HG02798 (cell line): ENCODE data around the gene STPG3.

ENCODE experiments used
- ATAC-seq: cut with Tn5 transposase; IDR thresholded peaks from one replicate; pipeline ENCODE4 v1.9.1; 2021; ENCODE audit warnings: mild to moderate bottlenecking; ENCODE audit not compliant: unreplicated experiment, poor library complexity

STPG3 gene

GRCh38 chr9:137278061-137278701, 27.1 kb downstream of the STPG3 start:
- no peak for ATAC-seq

GRCh38 chr9:137278721-137279711, 27.9 kb downstream of the STPG3 start:
- no peak for ATAC-seq

- no peak for ATAC-seq
Observed at GRCh38 chr9:137279741-137280473, 28.8 kb downstream of the STPG3 start.

GRCh38 chr9:137280474-137281344, 29.6 kb downstream of the STPG3 start:
- no peak for ATAC-seq

- no peak for ATAC-seq
Observed at GRCh38 chr9:137281345-137282116, 30.4 kb downstream of the STPG3 start.

DNA sequence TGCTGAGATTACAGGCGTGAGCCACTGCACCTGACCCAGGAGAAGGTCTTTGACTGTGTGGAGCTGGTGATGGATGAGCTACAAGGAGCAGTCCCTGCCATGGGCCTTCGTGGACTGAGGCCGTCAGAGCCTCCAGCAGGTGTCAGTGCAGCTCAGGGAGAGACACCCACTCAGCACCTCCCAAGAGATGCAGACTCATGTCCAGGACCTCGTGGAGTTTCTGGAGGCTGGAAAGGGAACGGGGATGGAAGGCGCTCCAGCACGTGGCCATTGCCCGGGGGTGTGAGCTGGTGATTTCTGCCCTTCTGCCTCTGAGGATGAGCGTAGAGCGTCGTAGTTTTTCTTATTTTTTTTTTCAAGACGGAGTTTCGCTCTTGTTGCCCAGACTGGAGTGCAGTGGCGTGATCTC, 35.9 kb downstream of the STPG3 start:
- ATAC-seq = no peak

GRCh38 chr9:137293094-137293481, 42.0 kb downstream of the STPG3 start:
- no peak for ATAC-seq

- ATAC-seq = no peak
Observed at GRCh38 chr9:137293482-137294090, 42.5 kb downstream of the STPG3 start.

GRCh38 chr9:137294091-137294680, 43.1 kb downstream of the STPG3 start:
- ATAC-seq = no peak

GRCh38 chr9:137294681-137295237, 43.7 kb downstream of the STPG3 start:
- ATAC-seq = no peak

GRCh38 chr9:137295238-137295811, 44.2 kb downstream of the STPG3 start:
- peak; percentile 40 for ATAC-seq

DNA sequence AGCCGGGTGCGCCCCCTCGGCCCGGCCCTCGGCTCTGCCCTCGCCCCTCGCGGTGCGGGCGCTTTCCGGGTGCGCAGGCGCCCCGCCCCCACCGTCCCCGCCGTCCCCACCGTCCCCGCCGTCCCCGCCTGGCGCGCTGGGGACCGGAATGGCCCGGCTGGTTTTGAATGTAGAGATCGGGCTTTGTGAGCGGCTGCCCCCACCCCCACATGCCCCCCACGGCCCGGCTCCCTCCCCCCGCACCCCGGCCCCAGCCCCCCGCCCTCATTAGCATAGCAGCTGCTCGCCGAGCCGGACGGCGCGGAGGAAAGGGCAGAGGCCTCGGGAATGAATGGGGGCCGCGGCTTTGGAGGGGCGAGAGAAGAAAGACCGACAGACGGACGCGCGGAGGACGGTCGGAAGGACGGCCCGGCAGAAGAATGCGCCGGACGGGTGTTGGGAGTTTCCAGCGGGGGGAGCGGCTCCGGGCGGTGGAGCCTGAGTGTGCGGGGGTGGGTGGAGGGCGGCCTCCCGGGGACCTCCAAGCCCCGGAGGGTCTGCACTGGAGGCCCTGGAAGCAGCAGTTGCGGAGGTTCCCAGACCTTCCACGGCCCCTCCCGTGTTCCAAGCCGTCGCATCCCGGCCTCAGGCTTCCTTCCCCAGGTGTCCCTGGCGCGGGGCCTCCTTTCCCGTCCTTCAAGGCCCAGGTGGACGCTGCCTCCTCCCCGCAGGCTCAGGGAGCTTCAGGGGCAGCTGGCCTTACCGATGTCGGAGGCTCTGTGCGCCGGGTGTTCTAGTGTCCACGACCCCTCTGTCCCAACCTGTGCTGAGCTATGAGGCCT, 45.0 kb downstream of the STPG3 start:
- no peak for ATAC-seq

DNA sequence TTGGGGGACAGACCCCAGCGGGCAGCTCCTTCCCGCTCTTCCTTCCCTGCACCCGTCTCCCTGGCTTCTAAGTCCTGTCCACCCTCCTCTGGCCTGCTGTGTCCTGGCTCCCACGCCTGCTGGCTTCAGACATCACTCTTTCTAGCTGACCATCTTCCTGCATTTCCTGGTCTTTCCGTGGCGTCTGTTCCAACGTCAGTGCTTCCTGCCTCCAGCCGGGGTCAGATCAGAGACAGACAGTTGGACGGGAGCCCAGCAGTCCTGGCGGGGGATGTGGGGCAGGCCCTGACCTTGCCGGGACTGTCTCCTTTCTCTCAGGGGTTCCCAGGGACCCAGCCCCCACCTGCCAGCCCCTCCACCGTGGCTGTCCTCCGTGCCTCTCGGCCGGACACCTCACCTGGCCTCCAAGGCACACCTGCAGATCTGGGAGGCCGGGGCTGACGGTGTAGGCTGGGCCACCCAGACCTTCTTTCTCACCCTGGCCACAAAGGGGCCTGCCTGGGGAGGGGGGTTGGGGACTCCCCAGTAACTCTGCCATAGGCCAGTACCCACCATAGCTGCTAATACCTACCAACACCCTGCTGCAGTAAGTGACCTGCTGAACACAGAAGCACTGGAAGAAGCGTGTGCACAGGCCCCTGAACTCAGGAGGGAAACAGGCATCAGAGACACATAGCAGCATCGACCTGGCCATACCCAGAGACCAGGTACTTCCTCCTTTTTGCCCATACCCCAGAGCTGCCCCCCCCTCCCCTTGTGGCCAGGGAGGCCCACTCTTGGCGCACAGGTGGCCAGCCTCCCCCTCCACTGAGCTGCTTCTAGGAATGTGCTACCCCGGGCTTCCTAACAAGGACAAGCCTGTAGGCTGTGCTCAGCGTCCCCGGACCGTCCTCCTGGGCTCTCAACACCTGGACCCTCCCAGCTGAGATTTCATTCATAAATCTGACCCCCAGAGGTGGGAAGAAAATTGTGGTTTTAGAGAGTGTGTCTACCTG, 45.9 kb downstream of the STPG3 start:
- ATAC-seq = no peak

DNA sequence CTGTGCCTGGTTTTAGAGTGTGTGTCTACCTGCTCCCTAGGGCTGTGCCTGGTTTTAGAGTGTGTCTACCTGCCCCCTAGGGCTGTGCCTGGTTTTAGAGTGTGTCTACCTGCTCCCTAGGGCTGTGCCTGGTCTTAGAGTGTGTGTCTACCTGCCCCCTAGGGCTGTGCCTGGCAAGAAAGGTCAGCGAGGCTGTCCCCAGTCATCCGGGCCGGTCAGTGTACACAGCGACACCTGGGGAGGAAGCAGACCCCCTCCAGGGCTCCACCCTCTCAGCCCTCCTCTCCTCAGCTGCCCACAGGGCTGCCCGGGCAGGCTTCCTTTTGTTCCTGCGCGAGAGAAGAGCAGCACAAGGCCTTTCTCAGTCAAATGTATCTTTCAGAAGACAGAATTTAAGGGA, 46.9 kb downstream of the STPG3 start:
- no peak for ATAC-seq

DNA sequence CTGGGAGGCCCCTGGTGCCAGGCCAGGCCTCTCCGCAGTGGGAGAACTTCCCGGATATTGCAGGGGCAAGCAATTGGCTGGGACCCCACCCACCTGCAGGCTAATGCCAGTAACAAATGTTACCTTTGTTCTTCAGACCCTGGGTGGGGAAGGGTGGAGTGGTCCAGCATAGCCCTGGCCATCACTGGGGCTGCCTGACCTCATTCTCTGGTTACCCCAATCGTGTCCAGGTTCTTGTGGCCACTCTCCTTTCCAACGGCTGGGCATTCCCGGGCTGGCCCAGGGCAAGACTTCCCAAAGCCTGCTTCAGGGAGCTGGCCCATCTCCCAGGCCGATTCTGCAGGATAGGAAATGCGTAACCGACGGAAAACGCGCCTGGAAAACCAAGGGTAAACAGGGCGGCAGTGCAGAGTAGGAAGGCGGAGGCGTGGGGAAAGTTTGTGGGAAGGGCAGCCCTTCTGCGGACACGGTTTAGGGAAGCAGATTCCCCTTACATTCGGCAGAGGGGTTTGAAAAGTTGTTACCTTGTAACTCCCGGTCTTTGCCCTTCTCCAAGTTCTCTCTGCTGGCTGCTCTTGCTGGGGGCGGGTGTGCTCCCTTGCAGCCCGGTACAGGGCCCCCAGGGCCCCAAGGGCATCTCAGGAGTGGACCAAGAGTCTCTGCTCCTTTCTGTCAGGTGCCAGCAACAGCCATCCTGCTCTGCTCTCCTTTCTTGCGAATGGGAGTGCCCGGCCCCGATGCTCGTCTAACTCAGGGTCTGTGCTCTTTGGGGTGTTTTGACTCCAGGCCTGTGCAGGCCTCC, 47.5 kb downstream of the STPG3 start:
- ATAC-seq = no peak
